Epithelial cell of proximal tubule (primary cell): Measurements from ENCODE around the gene IGF1R. TPM values are rescaled to one million over a fixed set of nuclear protein-coding genes. Genes with fewer than 3 reads are reported as not detected.

Experiments used
- DNase-seq: peaks from one replicate; pipeline ENCODE4 v3.0.0-alpha.2; 2011; ENCODE audit warnings: low read depth
- H3K4me3 ChIP-seq: 2 replicates; pipeline ENCODE4 v1.5.1; 2011; ENCODE audit warnings: low read depth, mild to moderate bottlenecking, low read length
- CTCF ChIP-seq: conservative IDR thresholded peaks from 2 replicates; pipeline ENCODE4 v1.5.1; 2012; ENCODE audit warnings: low read depth, mild to moderate bottlenecking, low read length
- total RNA-seq: library from RNA; depleted of rRNA; stranded (reverse); fragments of >200 nt; gene quantifications from 2 replicates; pipeline ENCODE4 v1.2.3, GENCODE V29; 2015

The IGF1R gene
- total RNA-seq, 1 donor from 2014 or later = 14.5 TPM

- TF ChIP-seq CTCF = no peak
- DNase-seq = no peak
- H3K4me3 ChIP-seq = no peak overlapping the region
These were observed 122.6 kb downstream of the IGF1R start for GRCh38 chr15:98770984-98771383.

DNA sequence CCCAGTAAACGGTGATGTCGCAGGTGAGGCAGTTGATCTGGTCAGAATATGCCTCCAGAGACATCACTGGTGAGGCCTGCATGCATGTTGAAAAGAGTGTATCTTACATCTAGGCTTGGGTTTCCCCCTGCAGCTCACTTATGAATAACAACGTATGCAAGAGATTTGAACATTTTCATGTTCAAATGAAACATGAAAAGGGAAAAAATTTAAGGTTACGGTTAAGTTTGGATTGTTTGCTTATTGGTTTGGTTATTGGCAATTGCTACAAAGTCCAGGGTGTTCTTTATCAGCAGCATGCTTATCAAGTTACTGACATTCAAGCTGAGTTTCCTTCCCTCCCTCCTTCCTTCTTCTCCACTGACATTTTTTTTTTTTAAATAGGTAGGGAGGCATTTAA lies 123.2 kb downstream of the IGF1R start:
- DNase-seq = no peak
- TF ChIP-seq CTCF = no peak
- no peak overlapping the region for H3K4me3 ChIP-seq

DNA sequence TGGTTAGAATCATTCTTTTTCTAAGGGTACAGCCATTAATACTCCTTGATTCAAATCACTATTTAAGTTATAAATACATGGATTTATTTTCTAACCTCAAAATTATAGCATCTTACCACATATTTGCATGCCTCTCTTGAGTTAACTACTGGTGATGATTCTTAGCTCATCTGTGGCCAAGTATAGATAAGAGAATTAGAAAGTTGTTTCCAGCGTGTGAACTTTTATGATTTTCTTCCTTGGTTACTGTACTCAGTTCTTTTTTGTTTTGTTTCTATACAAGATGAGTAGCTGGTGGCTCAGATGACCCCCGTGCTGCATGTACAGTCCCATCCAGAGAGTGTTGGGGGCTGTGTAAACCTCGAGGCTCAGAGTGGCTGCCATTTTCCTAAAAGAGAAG lies 124.6 kb downstream of the IGF1R start:
- no peak overlapping the region for H3K4me3 ChIP-seq
- TF ChIP-seq CTCF = no peak
- no peak for DNase-seq

- H3K4me3 ChIP-seq = no peak overlapping the region
- no peak for TF ChIP-seq CTCF
- DNase-seq = no peak
These were observed 125.3 kb downstream of the IGF1R start for GRCh38 chr15:98773616-98774015.

GRCh38 chr15:98774756-98775497 lies 126.6 kb downstream of the IGF1R start:
- no peak for TF ChIP-seq CTCF
- no peak for DNase-seq
- H3K4me3 ChIP-seq = no peak overlapping the region

GRCh38 chr15:98775498-98776230 lies 127.3 kb downstream of the IGF1R start:
- H3K4me3 ChIP-seq = no peak overlapping the region

More at GRCh38 chr15:98775498-98776230, 127.3 kb downstream of the IGF1R start:
- no peak for TF ChIP-seq CTCF
- no peak for DNase-seq
